ENCODE data around the gene ZNF276.
A peak's percentile ranks its signal among the peaks of the same experiment; 100 is the strongest.
"Not testable (repeated sequence)": the region's sequence is repeated elsewhere in the genome, so short reads cannot be mapped to it uniquely, and the experiment has no call there.

The ZNF276 gene

GRCh38 chr16:89696670-89697128, 24.6 kb upstream of the ZNF276 start:
- DNase-seq = no peak

- peak; percentile 86 for DNase-seq
Measured at GRCh38 chr16:89697161-89697615, 24.1 kb upstream of the ZNF276 start.

- peak; percentile 57 for DNase-seq
Measured at GRCh38 chr16:89697616-89698331, 23.6 kb upstream of the ZNF276 start.

GRCh38 chr16:89698717-89699116, 22.6 kb upstream of the ZNF276 start:
- not testable (repeated sequence) for DNase-seq

- DNase-seq = not testable (repeated sequence)
Measured at GRCh38 chr16:89699629-89700099, 21.7 kb upstream of the ZNF276 start.

- DNase-seq = peak; percentile 99
Measured at GRCh38 chr16:89700100-89700648, 21.2 kb upstream of the ZNF276 start.

GRCh38 chr16:89700649-89701424, 20.5 kb upstream of the ZNF276 start:
- DNase-seq = peak; percentile 82

- peak; percentile 96 for DNase-seq
Measured at GRCh38 chr16:89701425-89702406, 19.6 kb upstream of the ZNF276 start, which contains the start of gene SPATA2L. Gene SPATA2L (minus strand): TSS chr16:89701705. CDS start chr16:89701232, 473 bp downstream.

GRCh38 chr16:89704281-89704680, 17.1 kb upstream of the ZNF276 start:
- DNase-seq = no peak

GRCh38 chr16:89705006-89705405, 16.3 kb upstream of the ZNF276 start:
- no peak for DNase-seq

- DNase-seq = no peak
Measured at GRCh38 chr16:89706518-89707260, 14.6 kb upstream of the ZNF276 start.

- no peak for DNase-seq
Measured at GRCh38 chr16:89707695-89708094, 13.6 kb upstream of the ZNF276 start.

GRCh38 chr16:89708481-89708931, 12.8 kb upstream of the ZNF276 start:
- DNase-seq = no peak

- DNase-seq = no peak
Measured at GRCh38 chr16:89709166-89709565, 12.2 kb upstream of the ZNF276 start.

GRCh38 chr16:89709716-89710432, 11.5 kb upstream of the ZNF276 start:
- DNase-seq = no peak

- DNase-seq = peak; percentile 37
Measured at GRCh38 chr16:89710709-89711564, 10.4 kb upstream of the ZNF276 start.

- peak; percentile 65 for DNase-seq
Measured at GRCh38 chr16:89711601-89712273, 9.6 kb upstream of the ZNF276 start.

- DNase-seq = peak; percentile 11
Measured at GRCh38 chr16:89712274-89712781, 9.0 kb upstream of the ZNF276 start.

GRCh38 chr16:89716493-89716892, 4.8 kb upstream of the ZNF276 start:
- no peak for DNase-seq

All from NCI-H69 (cell line).